ENCODE results near the gene FGF4.

The FGF4 gene

DNA sequence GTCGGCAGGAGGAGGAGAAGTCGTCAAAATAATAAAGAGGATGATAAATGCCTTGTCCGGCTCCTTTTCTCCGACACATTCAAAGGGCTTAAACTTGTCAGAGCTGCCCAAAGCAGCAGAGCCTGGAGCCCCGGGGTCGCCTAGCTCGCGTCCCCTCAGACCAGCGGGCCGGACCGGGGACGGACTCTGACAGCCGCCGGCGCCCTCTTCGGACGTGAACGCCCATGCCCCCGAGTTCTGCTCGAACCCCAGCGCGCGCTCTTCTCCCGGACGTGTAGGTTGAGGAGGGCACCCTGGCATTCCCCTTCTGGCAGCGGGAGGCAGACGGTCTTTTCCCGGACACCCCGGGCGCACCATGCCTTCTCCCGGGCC lies 43.1 kb upstream of the FGF4 start:
- Histone ChIP-seq H3K36me3 (ENCODE audit: insufficient read depth, low read length) (no peaks in the 10 kb centered on the region), H3K4me3 (peak overlapping the region; percentile 61), H3K9me3 (ENCODE audit: low read depth, low read length) (no peaks in the 10 kb centered on the region), H3K9ac (ENCODE audit: insufficient read length) (no peak overlapping the region), H3K27ac (no peak overlapping the region)
- no peak for DNase-seq (ENCODE audit: low read depth, low spot score)
- no peak for TF ChIP-seq EZH2 (IDR thresholded peaks at IDR 0.05)
- TF ChIP-seq FOXP2 (optimal IDR thresholded peaks at IDR 0.05; ENCODE audit: control extremely low read depth, extremely low read length, insufficient read depth), result no peak
- no peak for TF ChIP-seq POLR2AphosphoS5 (IDR thresholded peaks at IDR 0.05; ENCODE audit: borderline replicate concordance, low read depth, low read length)

GRCh38 chr11:69817265-69818230 lies 42.4 kb upstream of the FGF4 start:
- peak overlapping the region; percentile 61 for H3K4me3 ChIP-seq
- no peak overlapping the region for H3K27ac ChIP-seq
- no peaks in the 10 kb centered on the region for H3K36me3 ChIP-seq (ENCODE audit: insufficient read depth, low read length)
- H3K9ac ChIP-seq (ENCODE audit: insufficient read length), result no peak overlapping the region
- DNase-seq (ENCODE audit: low read depth, low spot score), result no peak
- TF ChIP-seq FOXP2 (optimal IDR thresholded peaks at IDR 0.05; ENCODE audit: control extremely low read depth, extremely low read length, insufficient read depth), result no peak
- peak; percentile 69 for TF ChIP-seq EZH2 (IDR thresholded peaks at IDR 0.05)
- no peaks in the 10 kb centered on the region for H3K9me3 ChIP-seq (ENCODE audit: low read depth, low read length)

DNA sequence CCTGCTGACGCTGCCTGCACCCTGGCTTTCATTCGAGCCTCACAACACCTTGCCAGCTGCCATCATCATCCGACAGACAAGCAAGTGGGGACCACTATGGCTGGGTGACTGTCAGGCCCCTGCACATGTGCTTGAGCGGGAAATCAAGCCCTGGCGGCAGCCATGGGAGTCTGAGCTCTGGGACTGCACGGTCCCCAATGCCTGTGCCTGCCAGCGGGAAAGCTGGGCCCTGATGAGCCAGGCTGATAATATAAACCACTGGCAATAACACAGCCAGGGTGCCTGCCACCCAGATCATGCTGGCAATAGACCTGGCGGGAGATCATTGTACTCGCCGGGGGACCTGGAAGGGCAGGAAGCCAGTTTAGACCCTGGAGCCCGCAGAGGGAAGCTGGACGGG lies 41.5 kb upstream of the FGF4 start:
- no peak for TF ChIP-seq FOXP2 (optimal IDR thresholded peaks at IDR 0.05; ENCODE audit: control extremely low read depth, extremely low read length, insufficient read depth)
- no peak for TF ChIP-seq POLR2AphosphoS5 (IDR thresholded peaks at IDR 0.05; ENCODE audit: borderline replicate concordance, low read depth, low read length)
- TF ChIP-seq EZH2 (IDR thresholded peaks at IDR 0.05), result no peak
- DNase-seq (ENCODE audit: low read depth, low spot score), result no peak
- Histone ChIP-seq H3K9ac (ENCODE audit: insufficient read length) (no peak overlapping the region), H3K4me3 (no peak overlapping the region), H3K27ac (no peak overlapping the region), H3K9me3 (ENCODE audit: low read depth, low read length) (no peaks in the 10 kb centered on the region), H3K36me3 (ENCODE audit: insufficient read depth, low read length) (no peaks in the 10 kb centered on the region)

DNA sequence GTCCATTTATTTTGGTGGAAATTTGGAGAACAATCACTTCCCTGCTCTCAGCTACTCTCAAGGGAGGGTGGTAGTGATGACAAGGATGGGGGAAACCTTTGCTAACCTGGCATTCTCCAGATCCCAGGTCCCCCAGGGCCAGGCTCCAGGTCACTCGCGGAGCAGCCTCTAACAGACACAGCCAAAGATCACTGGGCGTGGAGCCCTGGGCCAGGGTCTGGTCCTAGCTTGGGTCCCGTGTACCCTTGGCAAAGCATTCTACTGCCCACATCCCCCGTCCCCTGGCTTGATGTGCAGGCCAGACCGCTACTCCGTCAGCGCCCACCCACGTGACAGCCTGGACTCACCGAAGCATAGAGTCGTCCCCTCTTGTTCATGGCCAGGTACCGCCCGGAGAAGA lies 40.8 kb upstream of the FGF4 start:
- Histone ChIP-seq H3K27ac (no peak overlapping the region), H3K9ac (ENCODE audit: insufficient read length) (no peak overlapping the region), H3K36me3 (ENCODE audit: insufficient read depth, low read length) (no peaks in the 10 kb centered on the region), H3K4me3 (no peak overlapping the region), H3K9me3 (ENCODE audit: low read depth, low read length) (no peaks in the 10 kb centered on the region)
- TF ChIP-seq POLR2AphosphoS5 (IDR thresholded peaks at IDR 0.05; ENCODE audit: borderline replicate concordance, low read depth, low read length) (no peak), FOXP2 (optimal IDR thresholded peaks at IDR 0.05; ENCODE audit: control extremely low read depth, extremely low read length, insufficient read depth) (no peak), EZH2 (IDR thresholded peaks at IDR 0.05) (no peak)
- no peak for DNase-seq (ENCODE audit: low read depth, low spot score)

DNA sequence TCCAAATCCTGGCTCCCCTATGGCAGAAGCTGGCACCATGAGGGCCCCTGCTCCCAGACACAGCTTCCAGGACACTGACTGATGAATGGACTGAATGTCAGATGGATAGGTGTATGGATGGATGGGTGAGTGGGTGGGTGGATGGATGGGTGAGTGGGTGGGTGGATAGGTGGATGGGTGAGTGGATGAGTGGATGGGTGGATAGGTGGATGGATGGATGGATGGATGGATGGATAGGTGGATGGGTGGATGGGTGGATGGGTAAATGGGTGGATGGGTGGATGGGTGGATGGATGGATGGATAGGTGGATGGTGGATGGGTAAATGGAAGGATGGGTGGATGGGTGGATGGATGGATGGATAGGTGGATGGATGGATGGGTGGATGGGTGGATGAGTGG lies 39.8 kb upstream of the FGF4 start:
- no peak for DNase-seq (ENCODE audit: low read depth, low spot score)
- TF ChIP-seq FOXP2 (optimal IDR thresholded peaks at IDR 0.05; ENCODE audit: control extremely low read depth, extremely low read length, insufficient read depth) (no peak), EZH2 (IDR thresholded peaks at IDR 0.05) (no peak), POLR2AphosphoS5 (IDR thresholded peaks at IDR 0.05; ENCODE audit: borderline replicate concordance, low read depth, low read length) (no peak)
- Histone ChIP-seq H3K9me3 (ENCODE audit: low read depth, low read length) (no peaks in the 10 kb centered on the region), H3K27ac (no peak overlapping the region), H3K36me3 (ENCODE audit: insufficient read depth, low read length) (no peaks in the 10 kb centered on the region), H3K4me3 (no peak overlapping the region), H3K9ac (ENCODE audit: insufficient read length) (no peak overlapping the region)

DNA sequence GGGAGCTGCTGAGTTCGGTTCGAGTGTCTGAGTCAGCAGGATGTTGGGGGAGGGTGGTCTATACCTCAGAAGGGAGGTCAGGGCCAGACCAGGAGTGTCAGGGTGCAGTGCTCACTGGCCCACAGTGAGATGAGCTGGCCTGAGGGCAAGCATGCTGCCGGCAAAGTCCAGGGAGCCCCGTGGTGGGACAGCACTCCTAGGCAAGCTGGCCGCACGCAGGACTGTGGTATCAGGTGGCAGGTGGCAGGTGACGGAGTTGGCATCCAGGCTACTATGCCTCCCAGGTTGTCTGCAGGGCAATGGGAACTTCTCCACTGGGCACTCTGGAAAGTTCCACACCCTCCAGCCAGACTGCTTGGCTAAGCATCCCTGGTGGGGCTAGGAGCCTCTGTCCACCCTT lies 39.3 kb upstream of the FGF4 start:
- Histone ChIP-seq H3K36me3 (ENCODE audit: insufficient read depth, low read length) (no peaks in the 10 kb centered on the region), H3K27ac (no peak overlapping the region), H3K4me3 (no peak overlapping the region), H3K9ac (ENCODE audit: insufficient read length) (no peak overlapping the region), H3K9me3 (ENCODE audit: low read depth, low read length) (no peaks in the 10 kb centered on the region)
- TF ChIP-seq EZH2 (IDR thresholded peaks at IDR 0.05) (no peak), FOXP2 (optimal IDR thresholded peaks at IDR 0.05; ENCODE audit: control extremely low read depth, extremely low read length, insufficient read depth) (no peak), POLR2AphosphoS5 (IDR thresholded peaks at IDR 0.05; ENCODE audit: borderline replicate concordance, low read depth, low read length) (no peak)
- no peak for DNase-seq (ENCODE audit: low read depth, low spot score)

- Histone ChIP-seq H3K36me3 (ENCODE audit: insufficient read depth, low read length) (no peaks in the 10 kb centered on the region), H3K9me3 (ENCODE audit: low read depth, low read length) (no peaks in the 10 kb centered on the region), H3K9ac (ENCODE audit: insufficient read length) (no peak overlapping the region), H3K27ac (no peak overlapping the region), H3K4me3 (no peak overlapping the region)
- TF ChIP-seq FOXP2 (optimal IDR thresholded peaks at IDR 0.05; ENCODE audit: control extremely low read depth, extremely low read length, insufficient read depth), result no peak
- TF ChIP-seq EZH2 (IDR thresholded peaks at IDR 0.05), result no peak
- TF ChIP-seq POLR2AphosphoS5 (IDR thresholded peaks at IDR 0.05; ENCODE audit: borderline replicate concordance, low read depth, low read length), result no peak
- DNase-seq (ENCODE audit: low read depth, low spot score), result no peak
Measured at GRCh38 chr11:69813839-69814238, 38.7 kb upstream of the FGF4 start.

DNA sequence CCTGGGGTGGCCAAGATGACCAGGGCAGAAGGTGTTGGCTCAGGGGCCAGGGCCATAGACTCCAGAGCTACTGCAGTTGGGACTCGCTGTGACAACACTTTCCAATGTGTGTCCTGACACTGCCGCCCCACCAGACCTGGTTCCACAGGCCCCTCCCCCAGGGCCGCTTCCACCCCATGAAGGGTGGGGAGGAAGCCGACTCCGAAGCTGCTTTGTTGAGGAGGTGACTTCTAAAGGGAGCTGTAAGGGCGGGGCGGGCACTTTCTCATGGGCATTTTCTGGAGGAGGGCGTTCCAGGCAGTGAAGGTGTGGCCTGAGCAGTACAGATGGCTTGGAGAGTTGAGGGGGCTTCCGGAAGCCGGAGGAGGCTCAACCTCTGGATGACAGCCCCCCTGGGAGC lies 37.8 kb upstream of the FGF4 start:
- Histone ChIP-seq H3K9me3 (ENCODE audit: low read depth, low read length) (no peaks in the 10 kb centered on the region), H3K4me3 (no peak overlapping the region), H3K36me3 (ENCODE audit: insufficient read depth, low read length) (no peaks in the 10 kb centered on the region), H3K9ac (ENCODE audit: insufficient read length) (no peak overlapping the region), H3K27ac (no peak overlapping the region)
- TF ChIP-seq EZH2 (IDR thresholded peaks at IDR 0.05), result no peak
- no peak for TF ChIP-seq FOXP2 (optimal IDR thresholded peaks at IDR 0.05; ENCODE audit: control extremely low read depth, extremely low read length, insufficient read depth)
- no peak for TF ChIP-seq POLR2AphosphoS5 (IDR thresholded peaks at IDR 0.05; ENCODE audit: borderline replicate concordance, low read depth, low read length)
- no peak for DNase-seq (ENCODE audit: low read depth, low spot score)
